AG09319 (cell line): ENCODE data around the gene PML.

Experiments used
- DNase-seq: peaks from one replicate; pipeline ENCODE4 v3.0.0-alpha.2; 2010; ENCODE audit warnings: low read depth; ENCODE audit errors: extremely low read depth
- CTCF ChIP-seq: IDR thresholded peaks from 2 replicates; pipeline ENCODE4 v1.5.1; 2011; ENCODE audit warnings: low read depth, mild to moderate bottlenecking, inconsistent platforms, low read length, moderate library complexity

PML gene

GRCh38 chr15:74032046-74032445 lies 37.5 kb downstream of the PML start:
- no peak for DNase-seq
- TF ChIP-seq CTCF: no peak

- TF ChIP-seq CTCF: no peak
Observed at GRCh38 chr15:74032606-74033561, 38.4 kb downstream of the PML start.

GRCh38 chr15:74034206-74034755 lies 39.8 kb downstream of the PML start:
- TF ChIP-seq CTCF: no peak
- no peak for DNase-seq

More at GRCh38 chr15:74032606-74033561, 38.4 kb downstream of the PML start:
- DNase-seq: no peak

GRCh38 chr15:74035121-74036017 lies 40.9 kb downstream of the PML start:
- no peak for TF ChIP-seq CTCF

GRCh38 chr15:74036271-74037170 lies 42.0 kb downstream of the PML start:
- DNase-seq: no peak
- peak; percentile 70 for TF ChIP-seq CTCF

More at GRCh38 chr15:74035121-74036017, 40.9 kb downstream of the PML start:
- DNase-seq: no peak

- DNase-seq: no peak
- no peak for TF ChIP-seq CTCF
Observed at GRCh38 chr15:74037171-74038117, 42.9 kb downstream of the PML start.
